Adipose tissue (tissue), 3 donors: ENCODE measurements around the gene CAMTA1. TPM values are rescaled to one million over a fixed set of nuclear protein-coding genes. Genes with fewer than 3 reads are reported as not detected.
"Not testable (repeated sequence)": the region's sequence is repeated elsewhere in the genome, so short reads cannot be mapped to it uniquely, and the experiment has no call there.

Experiments used
- H3K27ac ChIP-seq: one replicate; pipeline ENCODE4 v1.5.1; 2013; ENCODE audit warnings: low read depth, low read length
- WGBS, 3 donors: extraction: QIAGEN DNeasy Blood & Tissue Kit; methylation state at CpG; one replicate each; pipeline ENCODE4 v1.1.7; 2013; 5-methylcytosine and 5-hydroxymethylcytosine counted together
- polyA plus RNA-seq, 3 donors: library from polyadenylated mRNA; stranded (reverse); fragments of 200-250 nt; gene quantifications; one replicate each; pipeline ENCODE4 v1.2.3, GENCODE V29; 2013
- donor health status: healthy with polysubstance abuse.
- donor health status: Bipolar disorder and iron deficiency.
- donor health status: healthy.

The CAMTA1 gene
- polyA plus RNA-seq, 3 donors, result 25.7 to 111 (median 60.2) TPM

- no peak overlapping the region for H3K27ac ChIP-seq
- whole genome bisulfite sequencing, 3 donors, result 74 to 84% (median 83%) methylated on average over 1 of the region's 1 CpG
These were observed 46.1 kb downstream of the CAMTA1 start for GRCh38 chr1:6831366-6831765.

GRCh38 chr1:6832006-6832405 is 46.8 kb downstream of the CAMTA1 start:
- H3K27ac ChIP-seq, result not testable (repeated sequence)
- 73 to 92% (median 87%) methylated on average over 2 of the region's 2 CpGs for WGBS, 3 donors

- 47 to 83% (median 79%) methylated on average over 4 of the region's 4 CpGs for WGBS, 3 donors
- H3K27ac ChIP-seq, result no peak overlapping the region
These were observed 47.4 kb downstream of the CAMTA1 start for GRCh38 chr1:6832531-6833188.

- WGBS, 3 donors, result 82 to 92% (median 85%) methylated on average over 5 of the region's 5 CpGs
- H3K27ac ChIP-seq, result no peak overlapping the region
These were observed 48.5 kb downstream of the CAMTA1 start for GRCh38 chr1:6833804-6834203.

- no peak overlapping the region for H3K27ac ChIP-seq
- WGBS, 3 donors, result 74 to 96% (median 83%) methylated on average over 13 of the region's 13 CpGs
These were observed 49.1 kb downstream of the CAMTA1 start for GRCh38 chr1:6834366-6834765.

GRCh38 chr1:6835139-6835538 is 49.9 kb downstream of the CAMTA1 start:
- 89 to 98% (median 94%) methylated on average over 3 of the region's 3 CpGs for WGBS, 3 donors
- H3K27ac ChIP-seq, result no peak overlapping the region

- 85 to 94% (median 89%) methylated on average over 8 of the region's 8 CpGs for WGBS, 3 donors
- H3K27ac ChIP-seq, result no peak overlapping the region
These were observed 57.0 kb downstream of the CAMTA1 start for GRCh38 chr1:6842301-6842700.

GRCh38 chr1:6845786-6846185 is 60.5 kb downstream of the CAMTA1 start:
- H3K27ac ChIP-seq, result not testable (repeated sequence)
- WGBS, 3 donors, result 94 to 98% (median 98%) methylated on average over 4 of the region's 4 CpGs

- no peak overlapping the region for H3K27ac ChIP-seq
- WGBS, 3 donors, result 89 to 92% (median 90%) methylated on average over 3 of the region's 3 CpGs
These were observed 63.6 kb downstream of the CAMTA1 start for GRCh38 chr1:6848816-6849215.

GRCh38 chr1:6850537-6850936 is 65.3 kb downstream of the CAMTA1 start:
- no peak overlapping the region for H3K27ac ChIP-seq
- 71 to 92% (median 83%) methylated on average over 4 of the region's 4 CpGs for WGBS, 3 donors

GRCh38 chr1:6852136-6852890 is 67.1 kb downstream of the CAMTA1 start:
- no peak overlapping the region for H3K27ac ChIP-seq
- WGBS, 3 donors, result 98 to 99% (median 98%) methylated on average over 6 of the region's 6 CpGs

GRCh38 chr1:6854166-6854565 is 68.9 kb downstream of the CAMTA1 start:
- WGBS, 3 donors, result 92 to 96% (median 95%) methylated on average over 4 of the region's 4 CpGs
- H3K27ac ChIP-seq, result no peak overlapping the region

- H3K27ac ChIP-seq, result no peak overlapping the region
- 93 to 98% (median 94%) methylated on average over 2 of the region's 2 CpGs for WGBS, 3 donors
These were observed 72.6 kb downstream of the CAMTA1 start for GRCh38 chr1:6857831-6858230.

- no peak overlapping the region for H3K27ac ChIP-seq
- WGBS, 3 donors, result 92 to 95% (median 93%) methylated on average over 3 of the region's 3 CpGs
These were observed 73.3 kb downstream of the CAMTA1 start for GRCh38 chr1:6858596-6858995.

- 65 to 81% (median 80%) methylated on average over 7 of the region's 7 CpGs for WGBS, 3 donors
These were observed 74.4 kb downstream of the CAMTA1 start for GRCh38 chr1:6859415-6860343.

GRCh38 chr1:6860401-6860800 is 75.1 kb downstream of the CAMTA1 start:
- H3K27ac ChIP-seq, result no peak overlapping the region
- 84 to 91% (median 86%) methylated on average over 6 of the region's 6 CpGs for WGBS, 3 donors

More at GRCh38 chr1:6859415-6860343, 74.4 kb downstream of the CAMTA1 start:
- H3K27ac ChIP-seq, result no peak overlapping the region

- 92 to 95% (median 93%) methylated on average over 12 of the region's 12 CpGs for WGBS, 3 donors
- no peak overlapping the region for H3K27ac ChIP-seq
These were observed 75.9 kb downstream of the CAMTA1 start for GRCh38 chr1:6861075-6861724.

- WGBS, 3 donors, result 75 to 92% (median 88%) methylated on average over 4 of the region's 4 CpGs
- no peak overlapping the region for H3K27ac ChIP-seq
These were observed 77.7 kb downstream of the CAMTA1 start for GRCh38 chr1:6862906-6863305.
